Measurements from ENCODE around the gene CNST.
"Not testable (repeated sequence)": the region's sequence is repeated elsewhere in the genome, so short reads cannot be mapped to it uniquely, and the experiment has no call there.

Gene CNST

DNA sequence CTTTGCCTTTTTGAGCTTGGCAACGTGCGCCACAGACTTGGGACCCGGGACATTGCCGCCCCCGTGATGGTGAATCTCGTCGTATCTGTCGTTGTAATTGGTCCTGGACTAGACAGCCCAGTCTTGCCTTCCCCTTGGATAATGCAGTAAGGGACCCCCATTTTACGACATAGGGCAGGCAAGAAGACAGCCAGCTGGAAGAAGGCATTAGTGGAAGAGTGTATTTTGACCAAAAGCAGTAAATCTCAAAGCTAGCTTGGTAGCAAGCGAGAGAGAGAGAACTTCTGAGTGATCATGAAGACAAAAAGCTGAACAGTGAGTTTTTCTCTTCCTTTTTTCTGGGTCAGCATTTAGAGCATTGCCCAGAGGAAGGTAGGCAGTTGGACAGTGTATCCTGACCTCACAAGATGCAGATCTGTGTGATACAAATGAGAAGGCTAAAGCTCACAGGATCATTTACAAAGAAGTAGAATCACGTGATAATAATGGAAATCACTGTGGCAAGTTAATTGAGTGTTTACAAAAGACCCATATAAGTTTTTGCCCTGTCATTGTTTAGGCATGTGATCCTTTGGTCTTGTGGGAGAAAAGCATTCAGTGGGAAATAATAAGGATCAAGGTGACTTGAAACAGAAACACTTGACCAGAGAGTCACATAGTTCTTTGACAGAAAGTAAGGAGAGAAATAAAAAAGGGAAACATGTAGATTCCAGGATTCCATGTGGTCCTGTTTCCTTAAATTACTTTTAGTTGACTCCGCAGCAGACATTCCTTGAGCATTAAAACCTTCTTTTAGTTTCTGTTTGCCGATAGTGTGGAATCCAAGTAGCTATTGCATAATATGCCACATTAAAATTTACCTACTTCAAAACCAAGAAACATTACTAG lies 66.3 kb downstream of the CNST start:
- Histone ChIP-seq H3K36me3 (ENCODE audit: control insufficient read depth in 1 of 2, insufficient read depth in 2 of 2, low read depth in 1 of 2, low read length in 2 of 2) (peaks cover 14 to 45% of the 10 kb centered on the region in 2 experiments), H4K8ac (ENCODE audit: low read length) (peak overlapping the region; percentile 58), H2BK120ac (ENCODE audit: low read depth, low read length) (no peak overlapping the region), H2AK5ac (ENCODE audit: low read length, severe bottlenecking) (peak overlapping the region; percentile 91), H2BK15ac (ENCODE audit: low read depth, poor library complexity, severe bottlenecking) (no peak overlapping the region), H3K4me1 (ENCODE audit: control insufficient read depth, insufficient read depth, low read depth, low read length) (peaks cover 8% of the 10 kb centered on the region), H3K23ac (ENCODE audit: low read length in 2 of 2) (no peak overlapping the region), H3K9me3 (ENCODE audit: control insufficient read depth, low read length) (no peaks in the 10 kb centered on the region), H3K18ac (ENCODE audit: low read depth in 1 of 2, low read length in 2 of 2) (peak overlapping the region; percentile 81 to 91), H3K4me3 (ENCODE audit: insufficient read depth in 1 of 2, low read depth in 1 of 2, low read length in 2 of 2) (peak overlapping the region in 1 of 2 experiments; percentile 35), H3K4me2 (ENCODE audit: low read length, poor library complexity, severe bottlenecking) (no peak overlapping the region), H2BK12ac (ENCODE audit: low read length in 2 of 2) (peak overlapping the region; percentile 51 to 96), H2AFZ (ENCODE audit: low read depth, low read length) (no peak overlapping the region), H3K14ac (ENCODE audit: low read length in 2 of 2) (peak overlapping the region in 1 of 2 experiments; percentile 83), H3K9ac (ENCODE audit: low read length) (peak overlapping the region; percentile 79), H3K79me1 (replicated peaks; ENCODE audit: low read length, poor library complexity, severe bottlenecking) (peaks cover 19% of the 10 kb centered on the region), H3K27me3 (ENCODE audit: control insufficient read depth in 1 of 2, insufficient read depth in 1 of 2, low read length in 2 of 2) (no peaks in the 10 kb centered on the region), H3K27ac (ENCODE audit: low read length, poor library complexity, severe bottlenecking) (peak overlapping the region; percentile 84), H4K91ac (ENCODE audit: low read length) (peak overlapping the region; percentile 77), H3K4ac (ENCODE audit: low read depth in 1 of 2, low read length in 2 of 2) (peak overlapping the region; percentile 55 to 65), H2BK5ac (ENCODE audit: low read depth, low read length, poor library complexity, severe bottlenecking) (no peak overlapping the region)
- DNase-seq, result peak; percentile 89
- WGBS, result 71% methylated on average over 13 of the region's 13 CpGs

DNA sequence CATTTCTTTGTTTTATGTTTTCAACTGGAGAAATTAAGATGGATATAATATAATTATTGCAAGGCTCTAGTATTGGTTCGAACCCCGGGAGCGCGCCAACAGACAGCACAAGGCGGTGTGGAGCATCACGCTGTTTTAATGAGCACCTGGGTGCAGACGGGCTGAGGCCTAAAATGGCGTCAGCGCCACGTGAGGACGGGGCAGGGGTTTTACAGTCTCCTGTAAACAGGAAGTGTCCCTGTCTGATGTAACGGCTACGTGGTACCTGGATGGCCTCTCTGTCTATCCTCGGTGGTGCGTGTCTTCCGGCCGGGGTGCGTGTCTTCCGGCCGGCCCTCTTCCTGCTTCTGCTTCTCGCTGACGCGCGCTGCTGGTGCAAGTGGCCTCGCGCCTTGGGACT lies 68.4 kb downstream of the CNST start:
- H3K23ac ChIP-seq (ENCODE audit: low read length in 2 of 2); H3K14ac ChIP-seq (ENCODE audit: low read length in 2 of 2); H4K91ac ChIP-seq (ENCODE audit: low read length); H2BK5ac ChIP-seq (ENCODE audit: low read depth, low read length, poor library complexity, severe bottlenecking); H3K27me3 ChIP-seq (ENCODE audit: control insufficient read depth in 1 of 2, insufficient read depth in 1 of 2, low read length in 2 of 2); H3K9me3 ChIP-seq (ENCODE audit: control insufficient read depth, low read length); H3K27ac ChIP-seq (ENCODE audit: low read length, poor library complexity, severe bottlenecking); H3K9ac ChIP-seq (ENCODE audit: low read length); H3K4me3 ChIP-seq (ENCODE audit: insufficient read depth in 1 of 2, low read depth in 1 of 2, low read length in 2 of 2); DNase-seq; H2AFZ ChIP-seq (ENCODE audit: low read depth, low read length); H3K4me2 ChIP-seq (ENCODE audit: low read length, poor library complexity, severe bottlenecking); H2BK15ac ChIP-seq (ENCODE audit: low read depth, poor library complexity, severe bottlenecking); H3K4me1 ChIP-seq (ENCODE audit: control insufficient read depth, insufficient read depth, low read depth, low read length); H2BK12ac ChIP-seq (ENCODE audit: low read length in 2 of 2); H2BK120ac ChIP-seq (ENCODE audit: low read depth, low read length); H3K18ac ChIP-seq (ENCODE audit: low read depth in 1 of 2, low read length in 2 of 2); H3K4ac ChIP-seq (ENCODE audit: low read depth in 1 of 2, low read length in 2 of 2); H4K8ac ChIP-seq (ENCODE audit: low read length); H2AK5ac ChIP-seq (ENCODE audit: low read length, severe bottlenecking): not testable (repeated sequence)
- H3K36me3 ChIP-seq (ENCODE audit: control insufficient read depth in 1 of 2, insufficient read depth in 2 of 2, low read depth in 1 of 2, low read length in 2 of 2), result peaks cover 24 to 50% of the 10 kb centered on the region in 2 experiments
- peaks cover 37% of the 10 kb centered on the region for H3K79me1 ChIP-seq (replicated peaks; ENCODE audit: low read length, poor library complexity, severe bottlenecking)
- WGBS, result 93% methylated on average over 13 of the region's 26 CpGs

DNA sequence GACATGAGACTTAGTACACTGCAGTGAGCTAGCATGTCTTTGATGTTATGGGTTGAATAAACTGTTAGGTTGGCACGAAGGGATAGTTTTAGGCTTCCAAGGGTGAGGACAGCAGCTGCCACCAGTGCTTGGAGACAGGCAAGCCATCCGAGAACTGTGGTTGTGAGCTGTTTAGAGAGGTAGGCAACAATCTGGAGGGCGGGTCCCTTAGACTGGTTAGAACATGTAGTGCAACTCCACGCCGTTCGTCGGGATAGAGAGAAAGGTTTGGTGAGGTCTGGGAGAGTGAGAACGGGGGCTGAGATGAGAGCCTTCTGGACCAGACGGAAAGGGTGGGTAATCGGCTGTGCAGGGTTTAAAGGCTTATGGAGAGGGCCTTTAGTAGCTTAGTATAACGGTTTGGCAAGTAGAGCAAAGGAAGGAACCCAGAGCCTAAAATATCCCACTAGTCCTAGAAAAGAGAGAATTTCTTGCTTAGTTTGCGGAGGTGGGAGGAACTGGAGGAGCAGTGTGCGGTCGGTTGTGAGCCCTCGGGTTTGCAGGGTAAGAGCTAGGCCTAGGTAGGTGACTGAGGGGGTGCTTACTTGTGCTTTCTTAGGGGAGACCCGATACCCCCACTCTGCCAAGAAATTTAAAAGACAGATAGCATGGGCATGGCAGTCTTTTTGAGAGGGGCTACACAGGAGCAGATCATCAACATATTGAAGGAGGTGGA lies 72.8 kb downstream of the CNST start:
- no peak overlapping the region for H2AK5ac ChIP-seq (ENCODE audit: low read length, severe bottlenecking)
- no peak overlapping the region for H2BK5ac ChIP-seq (ENCODE audit: low read depth, low read length, poor library complexity, severe bottlenecking)
- H3K18ac ChIP-seq (ENCODE audit: low read depth in 1 of 2, low read length in 2 of 2), result no peak overlapping the region
- peaks cover 39% of the 10 kb centered on the region for H3K79me1 ChIP-seq (replicated peaks; ENCODE audit: low read length, poor library complexity, severe bottlenecking)
- no peak overlapping the region for H2BK15ac ChIP-seq (ENCODE audit: low read depth, poor library complexity, severe bottlenecking)
- no peak overlapping the region for H2BK12ac ChIP-seq (ENCODE audit: low read length in 2 of 2)
- no peak for DNase-seq
- no peak overlapping the region for H4K8ac ChIP-seq (ENCODE audit: low read length)
- H3K4ac ChIP-seq (ENCODE audit: low read depth in 1 of 2, low read length in 2 of 2), result no peak overlapping the region
- H3K27ac ChIP-seq (ENCODE audit: low read length, poor library complexity, severe bottlenecking), result no peak overlapping the region
- H3K27me3 ChIP-seq (ENCODE audit: control insufficient read depth in 1 of 2, insufficient read depth in 1 of 2, low read length in 2 of 2), result no peaks in the 10 kb centered on the region
- H3K4me2 ChIP-seq (ENCODE audit: low read length, poor library complexity, severe bottlenecking), result no peak overlapping the region
- H2BK120ac ChIP-seq (ENCODE audit: low read depth, low read length), result no peak overlapping the region
- WGBS, result 98% methylated on average over 15 of the region's 16 CpGs
- no peaks in the 10 kb centered on the region for H3K4me1 ChIP-seq (ENCODE audit: control insufficient read depth, insufficient read depth, low read depth, low read length)
- H2AFZ ChIP-seq (ENCODE audit: low read depth, low read length), result no peak overlapping the region
- H3K14ac ChIP-seq (ENCODE audit: low read length in 2 of 2), result no peak overlapping the region
- H4K91ac ChIP-seq (ENCODE audit: low read length), result no peak overlapping the region
- H3K9me3 ChIP-seq (ENCODE audit: control insufficient read depth, low read length), result no peaks in the 10 kb centered on the region
- no peak overlapping the region for H3K23ac ChIP-seq (ENCODE audit: low read length in 2 of 2)
- H3K4me3 ChIP-seq (ENCODE audit: insufficient read depth in 1 of 2, low read depth in 1 of 2, low read length in 2 of 2), result no peak overlapping the region
- H3K9ac ChIP-seq (ENCODE audit: low read length), result no peak overlapping the region
- H3K36me3 ChIP-seq (ENCODE audit: control insufficient read depth in 1 of 2, insufficient read depth in 2 of 2, low read depth in 1 of 2, low read length in 2 of 2), result peaks cover 27 to 53% of the 10 kb centered on the region in 2 experiments

DNA sequence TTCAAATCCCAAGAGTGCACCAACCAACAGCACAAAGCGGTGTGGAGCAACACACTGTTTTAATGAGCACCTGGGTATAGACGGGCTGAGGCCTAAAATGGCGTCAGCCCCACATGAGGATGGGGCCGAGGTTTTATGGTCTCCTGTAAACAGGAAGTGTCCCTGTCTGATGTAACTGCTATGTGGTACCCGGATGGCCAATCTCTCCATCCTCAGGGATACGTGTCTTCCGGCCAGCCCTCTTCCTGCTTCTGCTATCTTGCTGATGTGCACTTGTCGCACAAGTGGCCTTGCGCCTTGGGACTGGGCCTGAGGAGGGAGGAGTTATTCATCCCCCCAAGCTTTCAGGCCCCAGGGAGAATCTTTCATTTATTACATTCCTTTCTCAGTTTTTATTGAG lies 73.5 kb downstream of the CNST start:
- peaks cover 29 to 52% of the 10 kb centered on the region in 2 experiments for H3K36me3 ChIP-seq (ENCODE audit: control insufficient read depth in 1 of 2, insufficient read depth in 2 of 2, low read depth in 1 of 2, low read length in 2 of 2)
- no peak overlapping the region for H3K4me3 ChIP-seq (ENCODE audit: insufficient read depth in 1 of 2, low read depth in 1 of 2, low read length in 2 of 2)
- H3K79me1 ChIP-seq (replicated peaks; ENCODE audit: low read length, poor library complexity, severe bottlenecking), result peaks cover 38% of the 10 kb centered on the region
- H3K9me3 ChIP-seq (ENCODE audit: control insufficient read depth, low read length), result no peaks in the 10 kb centered on the region
- H2AFZ ChIP-seq (ENCODE audit: low read depth, low read length), result no peak overlapping the region
- no peak overlapping the region for H3K9ac ChIP-seq (ENCODE audit: low read length)
- no peak overlapping the region for H3K27ac ChIP-seq (ENCODE audit: low read length, poor library complexity, severe bottlenecking)
- H3K4ac ChIP-seq (ENCODE audit: low read depth in 1 of 2, low read length in 2 of 2), result no peak overlapping the region
- no peak overlapping the region for H2BK15ac ChIP-seq (ENCODE audit: low read depth, poor library complexity, severe bottlenecking)
- no peak overlapping the region for H3K4me2 ChIP-seq (ENCODE audit: low read length, poor library complexity, severe bottlenecking)
- no peak overlapping the region for H3K23ac ChIP-seq (ENCODE audit: low read length in 2 of 2)
- no peak overlapping the region for H2AK5ac ChIP-seq (ENCODE audit: low read length, severe bottlenecking)
- no peak overlapping the region for H2BK12ac ChIP-seq (ENCODE audit: low read length in 2 of 2)
- 88% methylated on average over 9 of the region's 9 CpGs for WGBS
- H3K14ac ChIP-seq (ENCODE audit: low read length in 2 of 2), result no peak overlapping the region
- no peak overlapping the region for H2BK5ac ChIP-seq (ENCODE audit: low read depth, low read length, poor library complexity, severe bottlenecking)
- H3K27me3 ChIP-seq (ENCODE audit: control insufficient read depth in 1 of 2, insufficient read depth in 1 of 2, low read length in 2 of 2), result no peaks in the 10 kb centered on the region
- H3K4me1 ChIP-seq (ENCODE audit: control insufficient read depth, insufficient read depth, low read depth, low read length), result no peaks in the 10 kb centered on the region
- H3K18ac ChIP-seq (ENCODE audit: low read depth in 1 of 2, low read length in 2 of 2), result no peak overlapping the region
- no peak overlapping the region for H4K91ac ChIP-seq (ENCODE audit: low read length)
- DNase-seq, result no peak
- no peak overlapping the region for H2BK120ac ChIP-seq (ENCODE audit: low read depth, low read length)
- no peak overlapping the region for H4K8ac ChIP-seq (ENCODE audit: low read length)
